ENCODE results near the gene PPT1.

The PPT1 gene

GRCh38 chr1:40132383-40133311, 35.6 kb upstream of the PPT1 start:
- TF ChIP-seq CTCF (IDR thresholded peaks at IDR 0.05; ENCODE audit: low read depth, low read length), result no peak
- peak overlapping the region; percentile 16 to 18 for H3K4me3 ChIP-seq (replicated peaks in 1 of 2; ENCODE audit: low read depth in 2 of 2, low read length in 2 of 2)

GRCh38 chr1:40130892-40131291, 33.8 kb upstream of the PPT1 start:
- TF ChIP-seq CTCF (IDR thresholded peaks at IDR 0.05; ENCODE audit: low read depth, low read length), result no peak
- DNase-seq (ENCODE audit: low read depth in 2 of 2), result peak in 1 of 2 donors; percentile 2

More at GRCh38 chr1:40132383-40133311, 35.6 kb upstream of the PPT1 start:
- peak; percentile 8 to 27 for DNase-seq (ENCODE audit: low read depth in 2 of 2)

GRCh38 chr1:40122855-40123254, 25.8 kb upstream of the PPT1 start:
- no peak for TF ChIP-seq CTCF (IDR thresholded peaks at IDR 0.05; ENCODE audit: low read depth, low read length)
- no peak for DNase-seq (ENCODE audit: low read depth in 2 of 2)
- H3K4me3 ChIP-seq (replicated peaks in 1 of 2; ENCODE audit: low read depth in 2 of 2, low read length in 2 of 2), result no peak overlapping the region

More at GRCh38 chr1:40130892-40131291, 33.8 kb upstream of the PPT1 start:
- no peak overlapping the region for H3K4me3 ChIP-seq (replicated peaks in 1 of 2; ENCODE audit: low read depth in 2 of 2, low read length in 2 of 2)

GRCh38 chr1:40120128-40120527, 23.1 kb upstream of the PPT1 start:
- TF ChIP-seq CTCF (IDR thresholded peaks at IDR 0.05; ENCODE audit: low read depth, low read length), result no peak
- DNase-seq (ENCODE audit: low read depth in 2 of 2), result no peak
- H3K4me3 ChIP-seq (replicated peaks in 1 of 2; ENCODE audit: low read depth in 2 of 2, low read length in 2 of 2), result no peak overlapping the region

- no peak overlapping the region for H3K4me3 ChIP-seq (replicated peaks in 1 of 2; ENCODE audit: low read depth in 2 of 2, low read length in 2 of 2)
- no peak for DNase-seq (ENCODE audit: low read depth in 2 of 2)
- TF ChIP-seq CTCF (IDR thresholded peaks at IDR 0.05; ENCODE audit: low read depth, low read length), result no peak
Observed at GRCh38 chr1:40114400-40114799, 17.3 kb upstream of the PPT1 start.

- no peak overlapping the region for H3K4me3 ChIP-seq (replicated peaks in 1 of 2; ENCODE audit: low read depth in 2 of 2, low read length in 2 of 2)
- no peak for TF ChIP-seq CTCF (IDR thresholded peaks at IDR 0.05; ENCODE audit: low read depth, low read length)
- DNase-seq (ENCODE audit: low read depth in 2 of 2), result no peak
Observed at GRCh38 chr1:40110389-40110788, 13.3 kb upstream of the PPT1 start.
